ENCODE measurements around the gene CHPF2. TPM values are rescaled to one million over a fixed set of nuclear protein-coding genes. Genes with fewer than 3 reads are reported as not detected.

Gene CHPF2
- total RNA-seq, 2 experiments from 2014 or later: 23.7 to 27.3 TPM

DNA sequence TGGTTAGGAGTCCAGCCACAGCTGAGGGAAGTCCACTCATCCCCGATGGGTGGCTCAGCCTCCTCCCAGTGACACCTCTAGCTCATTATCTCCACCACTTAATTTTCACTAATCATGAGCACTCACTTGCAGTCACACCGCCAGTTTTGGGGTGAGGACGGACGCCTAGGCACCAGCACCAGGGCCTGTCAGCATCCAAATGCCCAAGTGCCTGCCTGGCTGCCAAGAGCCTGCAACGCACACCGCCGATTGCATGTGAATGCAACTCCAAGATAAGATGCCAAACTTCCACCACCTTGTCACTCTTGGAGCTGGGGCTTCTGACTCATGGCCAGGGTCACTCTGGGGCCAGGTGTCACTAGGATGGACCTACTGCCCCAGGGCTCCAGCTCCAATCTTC lies 40.6 kb downstream of the CHPF2 start:
- ChIA-PET CTCF (interaction anchor here (1.9 kb wide), 1 partner anchor 38 kb away, joined by 6 read pairs; no protein-coding TSS in a partner anchor), POLR2A (no interaction called here)
- Mint-ChIP-seq H3K4me1 (ENCODE audit: low read depth) (peaks cover 31% of the 10 kb centered on the region), H3K36me3 (ENCODE audit: low read depth) (no peaks in the 10 kb centered on the region), H3K9me3 (no peaks in the 10 kb centered on the region), H3K27ac (no peak overlapping the region), H3K4me3 (no peak overlapping the region), H3K27me3 (no peaks in the 10 kb centered on the region)
- intact Hi-C loops (cut with micrococcal nuclease): no loop called here
- DNase-seq (no peak), ATAC-seq (no peak)
- no peak for TF ChIP-seq CTCF (IDR thresholded peaks at IDR 0.05)

DNA sequence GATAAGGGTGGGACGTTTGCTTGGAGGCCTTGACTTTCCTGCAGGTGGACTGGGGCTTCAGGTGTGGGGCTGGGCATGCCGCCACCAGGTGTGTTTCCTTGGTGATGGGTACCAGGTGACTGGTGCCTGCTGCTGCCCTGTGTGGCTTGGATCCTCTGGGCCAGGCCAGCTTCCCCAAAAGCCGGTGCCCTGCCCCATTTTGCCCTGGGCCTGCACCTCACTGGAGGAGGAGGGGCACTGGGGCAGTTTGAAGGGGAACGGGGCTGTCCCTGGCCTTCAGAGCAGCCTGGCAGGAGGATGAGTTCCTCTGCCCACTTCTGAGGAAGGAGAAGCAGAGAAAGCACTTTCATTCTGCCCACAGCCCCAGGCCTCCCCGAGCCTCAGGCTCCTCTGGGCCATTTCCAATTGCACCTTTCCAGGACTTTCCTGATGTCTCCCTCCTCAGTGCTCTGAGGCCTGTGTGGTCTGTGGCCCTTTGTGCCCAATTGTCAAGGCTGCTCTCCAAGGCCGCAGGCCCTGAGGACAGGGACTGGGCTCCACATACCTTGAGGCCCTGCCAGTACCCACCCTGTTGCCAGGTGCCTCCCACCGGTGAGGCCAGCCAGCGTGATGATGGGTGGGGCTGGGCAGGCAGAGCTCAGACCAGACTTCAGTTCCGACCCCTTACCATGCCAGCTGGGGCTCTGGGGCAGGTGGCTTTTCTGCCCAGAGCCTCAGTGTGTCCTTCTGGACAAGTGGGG lies 41.5 kb downstream of the CHPF2 start:
- Mint-ChIP-seq H3K9me3 (no peaks in the 10 kb centered on the region), H3K4me1 (ENCODE audit: low read depth) (peaks cover 31% of the 10 kb centered on the region), H3K36me3 (ENCODE audit: low read depth) (no peaks in the 10 kb centered on the region), H3K27me3 (no peaks in the 10 kb centered on the region), H3K4me3 (no peak overlapping the region), H3K27ac (no peak overlapping the region)
- CTCF ChIA-PET: interaction anchor here (0.8 to 1.9 kb wide), 3 partner anchors 28 to 37 kb away, joined by 3 to 6 read pairs (median 4); no protein-coding TSS in a partner anchor
- no peak for TF ChIP-seq CTCF (IDR thresholded peaks at IDR 0.05)
- DNase-seq (no peak), ATAC-seq (no peak)
- intact Hi-C loops (cut with micrococcal nuclease): no loop called here
- POLR2A ChIA-PET: interaction anchor here (0.8 to 1.3 kb wide), 3 partner anchors 23 to 47 kb away, joined by 3 to 5 read pairs (median 3); partner anchors contain the start of gene ABCF2

GRCh38 chr7:151274396-151274795 lies 42.1 kb downstream of the CHPF2 start:
- CTCF ChIA-PET: interaction anchor here (0.8 to 1.3 kb wide), 3 partner anchors 28 to 151 kb away, joined by 3 to 4 read pairs (median 3); no protein-coding TSS in a partner anchor
- no peaks in the 10 kb centered on the region for H3K9me3 Mint-ChIP-seq
- H3K4me3 Mint-ChIP-seq: no peak overlapping the region
- intact Hi-C loops (cut with micrococcal nuclease): no loop called here
- TF ChIP-seq CTCF (IDR thresholded peaks at IDR 0.05): no peak
- no peaks in the 10 kb centered on the region for H3K27me3 Mint-ChIP-seq
- no peaks in the 10 kb centered on the region for H3K36me3 Mint-ChIP-seq (ENCODE audit: low read depth)
- no peak for ATAC-seq
- H3K4me1 Mint-ChIP-seq (ENCODE audit: low read depth): peaks cover 31% of the 10 kb centered on the region
- DNase-seq: no peak
- H3K27ac Mint-ChIP-seq: no peak overlapping the region
- POLR2A ChIA-PET: interaction anchor here (0.8 to 1.3 kb wide), 3 partner anchors 22 to 47 kb away, joined by 3 to 5 read pairs (median 3); partner anchors contain the start of gene ABCF2

GRCh38 chr7:151274936-151275812 lies 42.9 kb downstream of the CHPF2 start:
- Mint-ChIP-seq H3K4me3 (peak overlapping the region; percentile 48), H3K4me1 (ENCODE audit: low read depth) (peaks cover 31% of the 10 kb centered on the region), H3K36me3 (ENCODE audit: low read depth) (no peaks in the 10 kb centered on the region), H3K9me3 (no peaks in the 10 kb centered on the region), H3K27ac (no peak overlapping the region), H3K27me3 (no peaks in the 10 kb centered on the region)
- intact Hi-C loops (cut with micrococcal nuclease): no loop called here
- CTCF ChIA-PET: interaction anchor here (1.0 kb wide), 2 partner anchors 29 to 151 kb away, joined by 3 to 4 read pairs; no protein-coding TSS in a partner anchor
- TF ChIP-seq CTCF (IDR thresholded peaks at IDR 0.05): no peak
- DNase-seq (no peak), ATAC-seq (no peak)
- POLR2A ChIA-PET: interaction anchor here (0.8 to 1.0 kb wide), 4 partner anchors 19 to 48 kb away, joined by 3 to 5 read pairs (median 3); partner anchors contain the start of gene ABCF2
